Measurements from ENCODE around the gene ZNF778.

The ZNF778 gene

DNA sequence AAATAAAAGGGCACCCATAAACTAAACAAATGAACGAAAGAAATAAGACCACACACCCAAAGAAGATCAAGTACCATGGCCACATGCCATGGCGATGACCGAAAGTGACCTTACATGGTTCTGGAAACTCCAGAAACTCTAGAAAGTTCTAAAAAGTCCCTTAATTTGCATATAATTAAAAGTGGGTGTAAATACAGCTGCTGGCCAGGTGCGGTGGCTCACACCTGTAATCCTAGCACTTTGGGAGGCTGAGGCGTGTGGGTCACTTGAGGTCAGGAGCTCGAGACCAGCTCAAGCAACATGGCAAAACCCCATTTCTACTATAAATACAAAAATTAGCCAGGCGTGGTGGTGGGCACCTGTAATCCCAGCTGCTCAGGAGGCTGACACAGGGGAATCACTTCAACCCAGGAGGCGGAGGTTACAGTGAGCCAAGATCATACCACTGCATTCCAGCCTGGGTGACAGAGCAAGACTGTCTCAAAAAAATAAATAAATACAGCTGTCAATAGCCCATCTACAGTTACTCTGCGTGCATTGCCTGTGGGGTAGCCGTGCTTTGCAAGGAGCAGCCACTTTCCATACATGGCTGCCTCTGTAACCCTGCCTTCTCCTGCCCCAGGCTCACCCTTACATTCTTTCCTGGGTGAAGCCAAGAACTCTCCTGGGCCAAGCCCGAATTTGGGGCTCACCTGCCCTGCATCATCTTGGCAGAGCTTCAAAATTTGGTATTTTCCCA lies 7.2 kb upstream of the ZNF778 start:
- no peaks in the 10 kb centered on the region for H3K36me3 ChIP-seq (ENCODE audit: low read length)
- H3K4me2 ChIP-seq (ENCODE audit: low read depth, low read length, poor library complexity, severe bottlenecking), result no peak overlapping the region
- H3K4me3 ChIP-seq (ENCODE audit: insufficient read depth, low read length, poor library complexity, severe bottlenecking), result no peak overlapping the region
- no peaks in the 10 kb centered on the region for H4K20me1 ChIP-seq (ENCODE audit: low read depth, low read length)
- no peaks in the 10 kb centered on the region for H3K9me2 ChIP-seq (replicated peaks; ENCODE audit: insufficient read depth, low read length)
- H2AFZ ChIP-seq (ENCODE audit: low read depth, low read length, severe bottlenecking), result no peak overlapping the region
- H3K27ac ChIP-seq (ENCODE audit: low read depth, low read length), result no peak overlapping the region
- TF ChIP-seq EZH2phosphoT487 (conservative IDR thresholded peaks at IDR 0.05; ENCODE audit: low read length), result no peak
- no peak for TF ChIP-seq CTCF (IDR thresholded peaks at IDR 0.05; ENCODE audit: insufficient read depth, low read length, poor library complexity, severe bottlenecking)
- H3K9me3 ChIP-seq (ENCODE audit: insufficient read depth, low read length), result no peaks in the 10 kb centered on the region
- no peaks in the 10 kb centered on the region for H3K27me3 ChIP-seq (ENCODE audit: low read length)
- no peaks in the 10 kb centered on the region for H3F3A ChIP-seq (ENCODE audit: insufficient read depth)
- no peaks in the 10 kb centered on the region for H3K79me2 ChIP-seq (ENCODE audit: insufficient read depth, low read length)
- no peak overlapping the region for H3K9ac ChIP-seq (ENCODE audit: low read length)

- H3K4me3 ChIP-seq (ENCODE audit: insufficient read depth, low read length, poor library complexity, severe bottlenecking), result no peak overlapping the region
- H2AFZ ChIP-seq (ENCODE audit: low read depth, low read length, severe bottlenecking), result no peak overlapping the region
- H3F3A ChIP-seq (ENCODE audit: insufficient read depth), result no peaks in the 10 kb centered on the region
- H3K79me2 ChIP-seq (ENCODE audit: insufficient read depth, low read length), result no peaks in the 10 kb centered on the region
- no peaks in the 10 kb centered on the region for H3K9me3 ChIP-seq (ENCODE audit: insufficient read depth, low read length)
- no peak overlapping the region for H3K4me2 ChIP-seq (ENCODE audit: low read depth, low read length, poor library complexity, severe bottlenecking)
- no peak overlapping the region for H3K27ac ChIP-seq (ENCODE audit: low read depth, low read length)
- H3K9me2 ChIP-seq (replicated peaks; ENCODE audit: insufficient read depth, low read length), result no peaks in the 10 kb centered on the region
- H3K9ac ChIP-seq (ENCODE audit: low read length), result no peak overlapping the region
- H3K36me3 ChIP-seq (ENCODE audit: low read length), result no peaks in the 10 kb centered on the region
- TF ChIP-seq EZH2phosphoT487 (conservative IDR thresholded peaks at IDR 0.05; ENCODE audit: low read length) (no peak), CTCF (IDR thresholded peaks at IDR 0.05; ENCODE audit: insufficient read depth, low read length, poor library complexity, severe bottlenecking) (no peak)
- H3K27me3 ChIP-seq (ENCODE audit: low read length), result no peaks in the 10 kb centered on the region
- H4K20me1 ChIP-seq (ENCODE audit: low read depth, low read length), result no peaks in the 10 kb centered on the region
Measured at GRCh38 chr16:89210904-89211515, 6.5 kb upstream of the ZNF778 start.

GRCh38 chr16:89216315-89217137 lies 977 bp upstream of the ZNF778 start:
- Histone ChIP-seq H4K20me1 (ENCODE audit: low read depth, low read length) (no peaks in the 10 kb centered on the region), H3K27me3 (ENCODE audit: low read length) (no peaks in the 10 kb centered on the region), H3F3A (ENCODE audit: insufficient read depth) (peaks cover 3% of the 10 kb centered on the region; the same call in 1 of the 2 replicates), H3K79me2 (ENCODE audit: insufficient read depth, low read length) (no peaks in the 10 kb centered on the region), H3K36me3 (ENCODE audit: low read length) (no peaks in the 10 kb centered on the region), H3K27ac (ENCODE audit: low read depth, low read length) (peak overlapping the region; percentile 51; the same call in 1 of the 2 replicates), H3K4me2 (ENCODE audit: low read depth, low read length, poor library complexity, severe bottlenecking) (peak overlapping the region; percentile 74), H3K9me2 (replicated peaks; ENCODE audit: insufficient read depth, low read length) (no peaks in the 10 kb centered on the region), H3K9me3 (ENCODE audit: insufficient read depth, low read length) (no peaks in the 10 kb centered on the region), H2AFZ (ENCODE audit: low read depth, low read length, severe bottlenecking) (no peak overlapping the region), H3K4me3 (ENCODE audit: insufficient read depth, low read length, poor library complexity, severe bottlenecking) (peak overlapping the region; percentile 76), H3K9ac (ENCODE audit: low read length) (peak overlapping the region; percentile 70)
- TF ChIP-seq EZH2phosphoT487 (conservative IDR thresholded peaks at IDR 0.05; ENCODE audit: low read length), result no peak
- TF ChIP-seq CTCF (IDR thresholded peaks at IDR 0.05; ENCODE audit: insufficient read depth, low read length, poor library complexity, severe bottlenecking), result peak; percentile 72
